GM19238 (cell line): ENCODE results near the gene TRIM31.

Experiments used
- DNase-seq: peaks from one replicate; pipeline ENCODE4 v3.0.0; 2011; ENCODE audit warnings: low spot score; ENCODE audit not compliant: insufficient read length

Gene TRIM31

GRCh38 chr6:30113003-30113759 is at the start of gene TRIM31:
Gene TRIM31, minus strand, starts transcription at chr6:30113090. Its CDS starts 285 bp downstream, at chr6:30112805.
- DNase-seq, result no peak

DNA sequence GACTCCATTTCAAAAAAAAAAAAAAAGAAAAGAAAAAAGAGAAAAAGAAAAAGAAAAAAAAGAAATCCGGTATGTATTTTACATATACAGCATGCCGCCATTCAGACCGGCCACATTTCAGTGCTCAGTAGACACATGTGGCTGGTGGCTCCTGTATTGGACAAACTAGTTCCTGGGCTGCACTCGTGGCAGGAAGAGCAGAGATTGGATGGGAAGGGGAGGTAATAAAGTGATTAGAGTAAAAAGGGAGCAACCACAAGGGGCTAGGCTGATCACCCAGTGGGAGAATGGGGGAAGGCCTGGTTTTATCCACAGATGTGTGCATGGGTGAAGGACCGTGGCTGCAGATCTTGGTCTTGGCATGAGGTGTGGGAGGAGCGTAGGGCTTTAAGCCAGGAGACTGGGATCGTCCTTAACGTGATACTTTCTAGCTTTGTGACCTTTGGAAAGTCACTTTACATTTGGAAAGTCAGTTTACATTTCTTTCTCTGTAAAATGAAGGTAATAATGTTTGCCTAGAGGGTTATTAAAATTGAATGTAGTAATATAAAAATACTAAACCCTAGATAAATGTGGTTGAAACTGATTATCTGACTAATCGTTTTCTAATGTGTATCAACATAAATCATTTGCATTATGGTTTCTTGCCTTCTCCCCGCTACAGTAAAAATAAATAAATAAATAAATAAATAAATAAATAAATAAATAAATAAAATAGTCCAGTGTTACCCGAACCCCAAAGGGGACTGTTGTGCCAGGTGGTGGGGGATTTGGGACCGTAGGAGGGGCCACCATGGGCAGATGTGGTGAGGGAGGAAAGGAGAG is 49.6 kb upstream of the TRIM31 start:
- DNase-seq, result no peak

- DNase-seq, result no peak
These were observed 48.1 kb upstream of the TRIM31 start, which contains the start of gene TRIM10 for GRCh38 chr6:30160785-30161531. Gene TRIM10, minus strand, starts transcription at chr6:30161211. Its CDS starts 353 bp downstream, at chr6:30160858.

DNA sequence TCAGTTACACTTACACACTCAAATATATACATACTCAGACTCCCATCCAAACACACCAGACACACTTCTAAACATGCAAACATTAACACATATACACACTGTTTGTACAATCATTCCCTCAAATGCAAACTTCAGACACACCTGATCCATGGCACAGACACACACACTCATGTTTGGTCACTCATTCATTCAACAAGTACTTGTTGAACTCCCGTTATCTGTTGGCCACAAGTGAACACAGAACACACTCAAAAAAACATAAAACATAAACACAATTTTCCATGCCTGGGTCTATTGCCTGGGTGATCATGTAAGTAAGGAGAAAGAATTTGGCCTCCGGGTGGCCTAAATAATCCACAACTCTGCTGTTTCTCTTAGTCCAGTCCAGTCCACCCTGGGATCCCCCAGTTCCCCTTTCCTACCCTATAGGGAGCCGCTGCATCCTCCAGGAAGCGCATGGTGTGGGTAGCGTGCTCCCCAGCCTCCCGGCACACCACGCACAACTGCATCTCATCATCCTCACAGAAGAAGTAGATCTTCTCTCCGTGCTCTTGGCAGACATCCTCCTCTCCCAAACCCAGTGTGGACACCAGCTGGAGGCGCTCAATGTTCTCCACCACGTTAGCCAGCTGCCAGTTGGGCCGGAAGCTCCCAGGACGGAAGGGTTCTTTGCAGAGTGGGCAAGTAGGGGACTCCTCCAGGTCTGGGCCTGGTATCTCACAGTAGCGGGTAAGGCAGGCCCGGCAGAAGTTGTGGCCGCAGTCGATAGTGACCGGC is 47.3 kb upstream of the TRIM31 start:
- no peak for DNase-seq

DNA sequence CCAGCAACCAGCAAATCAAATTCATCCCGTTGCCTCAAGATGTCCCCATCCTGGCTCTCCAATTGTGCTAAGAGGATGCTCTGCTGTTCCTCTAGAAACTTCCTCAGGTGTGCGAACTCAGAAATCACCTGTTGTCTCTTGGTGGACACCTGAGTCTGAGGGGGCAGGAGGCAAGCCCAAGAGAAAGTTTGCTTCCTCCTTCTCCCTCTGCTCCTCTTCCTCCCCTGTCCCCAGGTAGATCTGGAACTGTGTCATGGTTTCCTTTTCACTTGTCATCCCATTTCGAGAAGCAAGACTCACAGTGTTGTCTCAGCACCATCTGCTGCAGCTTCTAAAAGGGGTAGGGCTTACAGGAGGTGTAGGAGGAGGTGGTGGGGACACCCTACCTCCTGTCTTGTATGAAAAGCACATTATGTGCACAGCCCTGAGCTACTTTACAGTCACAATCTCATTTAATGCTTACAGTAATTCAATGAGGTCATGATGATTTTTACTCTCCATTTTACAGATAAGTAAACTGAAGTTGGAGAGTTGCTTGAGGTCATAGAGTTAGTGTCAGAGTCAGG is 45.7 kb upstream of the TRIM31 start:
- no peak for DNase-seq

DNA sequence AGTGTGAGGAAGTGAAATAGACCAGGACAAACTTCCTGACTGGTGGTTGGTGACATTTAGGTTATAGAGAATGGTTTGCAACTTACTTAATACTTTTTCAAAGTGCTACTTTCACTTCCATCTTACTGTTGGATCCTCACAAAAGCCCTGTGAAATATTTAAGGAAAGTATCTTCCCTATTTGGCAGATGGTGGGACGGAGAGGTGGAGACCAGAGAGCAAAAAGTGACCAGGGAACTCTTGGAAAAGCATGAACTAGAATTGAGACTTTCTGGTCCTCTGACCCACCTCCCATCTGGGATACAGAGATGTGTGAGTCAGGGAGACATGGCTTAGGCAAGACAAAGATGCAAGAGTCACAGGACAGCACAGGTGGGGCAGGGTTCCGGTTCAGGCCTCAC is 45.1 kb upstream of the TRIM31 start:
- no peak for DNase-seq

GRCh38 chr6:30157581-30157980 is 44.7 kb upstream of the TRIM31 start:
- DNase-seq, result no peak

DNA sequence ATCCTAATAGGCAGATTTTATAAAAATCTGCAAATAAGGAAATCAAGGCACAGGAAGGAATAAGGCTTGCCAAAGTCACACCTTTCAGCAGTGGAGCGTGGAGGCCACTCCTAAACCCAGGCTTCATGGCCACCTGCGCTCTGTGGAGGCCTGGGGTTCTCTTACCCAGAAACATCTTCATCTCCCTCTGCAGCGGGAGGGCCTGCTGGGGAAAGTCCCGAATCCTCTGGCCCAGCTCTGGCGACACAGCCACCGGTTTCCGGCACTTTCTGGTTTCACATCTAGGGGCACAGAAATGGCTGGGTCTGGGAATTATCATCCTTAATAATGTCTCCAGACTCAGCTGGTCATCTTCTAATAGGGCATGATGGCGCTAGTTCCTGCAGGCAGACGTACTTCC is 43.9 kb upstream of the TRIM31 start:
- DNase-seq, result no peak

DNA sequence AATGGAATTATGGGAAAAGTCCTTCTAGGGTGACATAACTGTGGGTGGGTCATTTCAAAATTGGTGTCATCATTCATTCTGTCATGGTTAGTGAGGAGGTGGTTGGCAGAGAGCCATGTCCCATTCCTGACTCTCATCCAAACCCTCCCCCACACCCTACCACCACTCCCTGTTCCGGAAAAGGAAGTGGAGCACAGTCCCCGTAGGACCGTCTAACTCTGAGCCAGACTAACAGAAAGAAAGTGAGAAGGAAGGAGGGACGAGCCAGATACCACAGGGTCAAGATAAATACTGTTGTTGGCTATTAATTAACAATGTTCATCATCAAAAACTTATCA is 43.3 kb upstream of the TRIM31 start:
- no peak for DNase-seq

GRCh38 chr6:30155520-30156261 is 42.8 kb upstream of the TRIM31 start:
- no peak for DNase-seq

DNA sequence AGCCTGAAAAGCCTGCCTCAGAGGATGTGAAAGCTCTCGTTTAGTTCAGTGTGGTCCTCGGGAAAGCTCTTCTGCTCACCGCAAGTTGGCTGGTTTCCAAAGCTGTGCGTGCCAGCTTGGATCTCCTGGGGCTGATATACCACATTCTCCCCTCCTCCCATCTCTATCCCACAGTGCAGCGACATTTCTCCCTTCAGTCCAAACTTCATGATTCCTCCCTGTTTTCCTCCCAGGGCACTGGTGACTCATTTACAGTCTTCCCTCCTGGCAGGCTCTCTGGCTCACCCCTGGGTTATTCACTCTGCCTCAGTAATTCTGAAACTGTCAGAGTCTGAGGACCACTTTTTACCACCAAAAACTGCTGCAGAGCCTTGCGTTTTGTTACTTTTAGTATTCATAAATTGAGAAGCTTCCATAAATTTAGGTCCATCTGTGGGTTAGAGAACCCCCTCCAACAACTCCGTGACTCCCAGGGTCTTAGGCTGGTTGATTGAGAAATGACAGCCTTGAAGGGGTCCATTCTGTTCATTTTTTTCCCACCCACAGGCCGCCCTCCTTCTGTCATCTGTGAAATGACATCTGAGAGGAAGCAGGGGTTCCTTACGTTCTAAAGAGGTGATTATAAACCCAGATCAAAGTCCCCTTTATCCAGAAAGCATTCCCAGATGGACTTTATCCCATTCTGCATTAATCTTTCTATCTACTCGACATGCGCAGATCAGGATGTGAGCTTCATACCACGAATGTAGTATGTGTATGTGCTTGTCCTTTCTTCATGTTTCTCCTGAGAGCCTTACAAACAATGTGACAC is 42.0 kb upstream of the TRIM31 start:
- DNase-seq, result no peak

DNA sequence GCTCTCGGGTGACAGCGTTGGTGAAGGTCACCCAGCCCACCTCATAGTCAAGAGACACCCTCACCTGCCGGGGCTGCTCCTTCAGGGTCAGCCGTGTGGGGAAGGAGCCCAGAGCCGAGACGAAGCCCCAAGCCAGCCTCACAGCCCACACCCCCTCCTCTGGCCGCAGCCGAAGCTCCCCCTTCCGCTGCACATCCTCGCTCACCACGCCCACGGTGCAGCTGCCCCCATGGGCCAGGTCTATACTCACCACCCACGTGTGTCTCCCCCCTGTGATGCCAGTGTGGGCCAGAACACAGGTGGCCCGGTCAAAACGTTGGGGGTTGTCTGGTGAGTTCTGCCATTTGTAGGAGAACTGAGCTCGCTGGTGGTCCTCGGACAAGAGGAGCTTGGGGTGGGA is 41.2 kb upstream of the TRIM31 start:
- DNase-seq, result no peak

DNA sequence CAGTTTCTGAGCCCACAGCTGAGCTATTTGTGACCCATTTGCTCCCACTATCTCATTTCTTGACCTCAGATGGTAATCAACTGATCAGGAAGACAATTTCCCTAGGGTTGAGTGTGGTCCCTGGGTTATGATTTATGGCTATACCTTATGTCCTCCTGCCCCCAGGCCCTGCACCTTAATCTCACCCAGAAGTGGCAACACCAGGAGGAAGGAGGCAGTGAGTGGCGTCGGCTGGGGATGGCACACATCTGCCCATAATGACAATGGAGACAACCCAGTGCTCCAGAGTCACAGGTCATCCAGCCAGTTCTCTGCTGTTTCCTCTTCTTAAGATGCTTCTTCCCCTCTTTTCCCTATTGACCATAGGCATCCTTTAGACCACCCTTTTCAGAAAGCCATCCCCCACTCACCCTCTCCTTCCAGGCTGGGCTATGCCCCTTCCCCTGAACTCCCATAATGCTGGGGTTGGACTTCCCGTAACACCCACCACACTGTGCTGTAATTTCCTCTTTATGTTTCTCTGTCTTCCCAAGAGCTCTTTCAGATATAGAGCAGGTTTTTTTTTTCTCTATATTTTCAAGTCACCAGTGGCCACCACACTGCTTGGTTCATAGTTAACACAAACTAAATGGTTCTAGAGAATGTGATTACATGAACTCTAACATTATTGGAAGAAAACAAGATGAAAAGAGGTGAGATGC is 40.2 kb upstream of the TRIM31 start:
- DNase-seq, result no peak

- DNase-seq, result no peak
These were observed 39.3 kb upstream of the TRIM31 start for GRCh38 chr6:30152016-30152673.

DNA sequence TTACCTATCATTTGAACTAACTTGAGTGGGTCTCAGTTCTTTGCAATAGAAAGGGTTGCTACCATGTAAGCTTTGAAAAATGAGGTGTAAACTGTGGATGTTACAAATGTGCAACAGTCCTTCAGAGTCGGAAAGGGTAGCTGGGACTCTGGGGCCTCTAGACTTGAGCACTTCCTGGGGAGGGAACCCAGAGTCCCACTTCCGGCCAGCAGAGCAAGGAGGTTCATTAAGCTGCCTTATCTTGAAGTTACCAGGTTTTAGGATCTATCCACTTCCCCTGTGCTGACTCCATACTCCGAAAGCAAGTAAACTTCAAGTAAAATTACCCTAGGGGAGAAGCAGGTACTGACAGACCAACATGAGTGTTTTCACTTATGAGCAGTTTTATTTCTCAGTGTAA is 38.7 kb upstream of the TRIM31 start:
- no peak for DNase-seq

GRCh38 chr6:30150671-30151395 is 37.9 kb upstream of the TRIM31 start:
- DNase-seq, result no peak

- DNase-seq, result no peak
These were observed 37.1 kb upstream of the TRIM31 start for GRCh38 chr6:30149858-30150550.
